ENCODE data around the gene CCDC63. TPM values are rescaled to one million over a fixed set of nuclear protein-coding genes. Genes with fewer than 3 reads are reported as not detected.

Gene CCDC63
- total and polyA plus RNA-seq, 2 of the 13 experiments (the other 11 are each of a cell fraction or from before 2014, with no cell fraction given), result not detected

DNA sequence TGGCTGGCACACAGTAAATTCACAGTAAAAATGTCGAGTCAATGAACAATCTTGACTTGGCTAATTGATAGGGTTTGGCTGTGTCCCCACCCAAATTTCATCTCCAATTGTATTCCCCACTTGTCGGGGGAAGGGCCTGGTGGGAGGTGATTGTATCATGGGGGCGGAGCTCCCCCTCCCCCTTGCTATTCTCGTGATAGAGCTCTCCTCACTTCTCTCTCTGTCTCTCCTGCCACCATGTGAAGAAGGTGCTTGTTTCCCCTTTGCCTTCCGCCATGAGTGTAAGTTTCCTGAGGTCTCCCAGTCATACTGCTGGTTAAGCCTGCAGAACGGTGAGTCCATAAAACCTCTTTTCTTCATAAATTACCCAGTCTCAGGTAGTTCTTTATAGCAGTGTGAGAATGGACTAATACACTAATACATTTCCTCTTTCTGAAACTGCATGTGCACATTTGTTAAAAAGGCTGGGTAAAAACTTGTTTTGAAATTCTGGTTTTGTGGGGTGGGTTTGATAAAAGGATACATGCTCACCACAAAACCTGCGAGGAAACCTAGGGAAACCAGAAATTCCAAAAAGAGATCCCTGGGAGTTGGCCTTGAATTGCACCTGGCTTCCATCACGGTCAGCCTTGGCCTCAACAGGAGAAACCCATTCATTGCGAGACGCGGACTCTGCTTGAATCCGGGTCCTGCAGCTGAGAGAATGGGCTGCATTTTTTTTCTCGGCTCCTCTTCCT, 89.7 kb downstream of the CCDC63 start (continued):
- no peak for TF ChIP-seq ZNF660 (CRISPR knock-in tag; IDR thresholded peaks at IDR 0.05; ENCODE audit: borderline replicate concordance, low read depth)
- no peak for TF ChIP-seq MAZ (IDR thresholded peaks at IDR 0.05; ENCODE audit: borderline replicate concordance, low read depth, low read length)
- TF ChIP-seq MAZ (CRISPR knock-in tag; IDR thresholded peaks at IDR 0.05; ENCODE audit: low read depth), result no peak
- TF ChIP-seq SAP130 (CRISPR knock-in tag; IDR thresholded peaks at IDR 0.05; ENCODE audit: low read depth), result no peak
- TF ChIP-seq ZNF329 (CRISPR knock-in tag; IDR thresholded peaks at IDR 0.05; ENCODE audit: low read depth), result no peak
- TF ChIP-seq TP53 (CRISPR knock-in tag; conservative IDR thresholded peaks at IDR 0.05), result no peak
- no peak for TF ChIP-seq ATF7 (IDR thresholded peaks at IDR 0.05)
- TF ChIP-seq ATF7 (CRISPR knock-in tag; IDR thresholded peaks at IDR 0.05), result no peak
- TF ChIP-seq RARA (CRISPR knock-in tag; IDR thresholded peaks at IDR 0.05), result no peak
- TF ChIP-seq, protein P1, sequence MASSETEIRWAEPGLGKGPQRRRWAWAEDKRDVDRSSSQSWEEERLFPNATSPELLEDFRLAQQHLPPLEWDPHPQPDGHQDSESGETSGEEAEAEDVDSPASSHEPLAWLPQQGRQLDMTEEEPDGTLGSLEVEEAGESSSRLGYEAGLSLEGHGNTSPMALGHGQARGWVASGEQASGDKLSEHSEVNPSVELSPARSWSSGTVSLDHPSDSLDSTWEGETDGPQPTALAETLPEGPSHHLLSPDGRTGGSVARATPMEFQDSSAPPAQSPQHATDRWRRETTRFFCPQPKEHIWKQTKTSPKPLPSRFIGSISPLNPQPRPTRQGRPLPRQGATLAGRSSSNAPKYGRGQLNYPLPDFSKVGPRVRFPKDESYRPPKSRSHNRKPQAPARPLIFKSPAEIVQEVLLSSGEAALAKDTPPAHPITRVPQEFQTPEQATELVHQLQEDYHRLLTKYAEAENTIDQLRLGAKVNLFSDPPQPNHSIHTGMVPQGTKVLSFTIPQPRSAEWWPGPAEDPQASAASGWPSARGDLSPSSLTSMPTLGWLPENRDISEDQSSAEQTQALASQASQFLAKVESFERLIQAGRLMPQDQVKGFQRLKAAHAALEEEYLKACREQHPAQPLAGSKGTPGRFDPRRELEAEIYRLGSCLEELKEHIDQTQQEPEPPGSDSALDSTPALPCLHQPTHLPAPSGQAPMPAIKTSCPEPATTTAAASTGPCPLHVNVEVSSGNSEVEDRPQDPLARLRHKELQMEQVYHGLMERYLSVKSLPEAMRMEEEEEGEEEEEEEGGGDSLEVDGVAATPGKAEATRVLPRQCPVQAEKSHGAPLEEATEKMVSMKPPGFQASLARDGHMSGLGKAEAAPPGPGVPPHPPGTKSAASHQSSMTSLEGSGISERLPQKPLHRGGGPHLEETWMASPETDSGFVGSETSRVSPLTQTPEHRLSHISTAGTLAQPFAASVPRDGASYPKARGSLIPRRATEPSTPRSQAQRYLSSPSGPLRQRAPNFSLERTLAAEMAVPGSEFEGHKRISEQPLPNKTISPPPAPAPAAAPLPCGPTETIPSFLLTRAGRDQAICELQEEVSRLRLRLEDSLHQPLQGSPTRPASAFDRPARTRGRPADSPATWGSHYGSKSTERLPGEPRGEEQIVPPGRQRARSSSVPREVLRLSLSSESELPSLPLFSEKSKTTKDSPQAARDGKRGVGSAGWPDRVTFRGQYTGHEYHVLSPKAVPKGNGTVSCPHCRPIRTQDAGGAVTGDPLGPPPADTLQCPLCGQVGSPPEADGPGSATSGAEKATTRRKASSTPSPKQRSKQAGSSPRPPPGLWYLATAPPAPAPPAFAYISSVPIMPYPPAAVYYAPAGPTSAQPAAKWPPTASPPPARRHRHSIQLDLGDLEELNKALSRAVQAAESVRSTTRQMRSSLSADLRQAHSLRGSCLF (CRISPR knock-in tag; IDR thresholded peaks at IDR 0.05; ENCODE audit: borderline replicate concordance), result no peak

Measured in HepG2 (cell line).